K562 (cell line): ENCODE results near the gene GAA. TPM values are rescaled to one million over a fixed set of nuclear protein-coding genes. Genes with fewer than 3 reads are reported as not detected.

Experiments
- BCOR ChIP-seq: fragments of 450-650 bp; IDR thresholded peaks from 2 replicates; pipeline ENCODE4 v1.6.1; 2016
- BMI1 ChIP-seq: fragments of 150-350 bp; IDR thresholded peaks from 2 replicates; pipeline ENCODE4 v1.6.1; 2014; ENCODE audit warnings: low read length
- CBFA2T3 ChIP-seq: fragments of 450-650 bp; IDR thresholded peaks from 2 replicates; pipeline ENCODE4 v1.6.1; 2017
- HSF4 ChIP-seq: fragments of 250-450 bp; sonication (Bioruptor Pico); IDR thresholded peaks from 2 replicates; pipeline ENCODE4 v2.1.2; 2022; ENCODE audit warnings: mild to moderate bottlenecking, moderate library complexity, borderline replicate concordance
- JUND ChIP-seq, 2 experiments: IDR thresholded peaks; 2 replicates in 1 of 2; 3 replicates in 1 of 2; pipeline ENCODE4 v1.6.1; 2011; ENCODE audit warnings: borderline replicate concordance in 2 of 2, low read depth in 2 of 2, low read length in 2 of 2, improper control_type of control experiment in 1 of 2, missing biosample characterization in 1 of 2, missing genetic modification characterization in 1 of 2, missing genetic modification reagents in 1 of 2
- MIER1 ChIP-seq: fragments of 450-650 bp; IDR thresholded peaks from 2 replicates; pipeline ENCODE4 v1.6.1; 2016; ENCODE audit warnings: antibody characterized with exemption, mild to moderate bottlenecking, low read depth
- NCOA2 ChIP-seq, 2 experiments: fragments of 450-650 bp; IDR thresholded peaks; 2 replicates each; pipeline ENCODE4 v1.6.1; 2018; ENCODE audit warnings: mild to moderate bottlenecking in 2 of 2, moderate library complexity in 1 of 2; ENCODE audit not compliant: partially characterized antibody in 2 of 2
- POU5F1 ChIP-seq: fragments of 150-350 bp; IDR thresholded peaks from 2 replicates; pipeline ENCODE4 v1.6.1; 2014; ENCODE audit warnings: borderline replicate concordance, low read length, low read depth, mild to moderate bottlenecking; ENCODE audit not compliant: partially characterized antibody
- TEAD2 ChIP-seq: fragments of 450-650 bp; IDR thresholded peaks from 2 replicates; pipeline ENCODE4 v1.6.1; 2016; ENCODE audit warnings: missing genetic modification characterization, control low read depth, missing compliant biosample characterization
- TRIM24 ChIP-seq, 2 experiments: fragments of 450-650 bp; IDR thresholded peaks; 2 replicates each; pipeline ENCODE4 v1.6.1; 2016
- ZEB2 ChIP-seq: fragments of 450-650 bp; IDR thresholded peaks from 2 replicates; pipeline ENCODE4 v1.6.1; 2016
- ZNF274 ChIP-seq: IDR thresholded peaks from 2 replicates; pipeline ENCODE4 v1.6.1; 2011; ENCODE audit warnings: low read depth, mild to moderate bottlenecking, low read length, moderate library complexity, borderline replicate concordance
- polyA plus RNA-seq, 8 experiments: library from polyadenylated mRNA; depleted of rRNA in 4 of 8; stranded (reverse) in 5 of 8; unstranded in 3 of 8; fragments of >200 nt; fragmentation: Nextera tagmentation in 2 of 8; fragmentation: Illumina TruSeq in 1 of 8; extraction: Ambion mirVana in 2 of 8; extraction: Trizol in 1 of 8; gene quantifications; 2 replicates each; pipeline versions ENCODE4 v1.2.1 to v1.2.3, GENCODE V29; 2011 to 2014; ENCODE audit warnings: inconsistent platforms in 1 of 8, missing spikeins in 1 of 8
- total RNA-seq, 7 experiments: library from RNA; depleted of rRNA in 6 of 7; stranded (reverse); fragments of >200 nt in 6 of 7; fragmentation: Illumina TruSeq in 2 of 7; extraction: Trizol in 2 of 7; gene quantifications; 2 replicates each; pipeline versions ENCODE4 v1.2.1 to v1.2.3, GENCODE V29; 2011 to 2021; ENCODE audit warnings: low replicate concordance in 1 of 7
- TF ChIP-seq, protein P1 (sequence below): fragments of 450-650 bp; formaldehyde crosslinking; IDR thresholded peaks from 2 replicates; pipeline ENCODE4 v1.4.0; 2020; ENCODE audit warnings: mild to moderate bottlenecking, moderate library complexity
- TF ChIP-seq, protein P2 (sequence below): fragments of 250-450 bp; sonication (Bioruptor Pico); IDR thresholded peaks from 2 replicates; pipeline ENCODE4 v1.8.0; 2021; ENCODE audit warnings: borderline replicate concordance, mild to moderate bottlenecking, moderate library complexity; ENCODE audit not compliant: poor library complexity, severe bottlenecking
- TF ChIP-seq, protein P3 (sequence below): IDR thresholded peaks from 2 replicates; pipeline ENCODE4 v1.6.1; 2012; ENCODE audit warnings: low read depth, low read length, improper control_type of control experiment, borderline replicate concordance
- TF ChIP-seq, protein P4 (sequence below): IDR thresholded peaks from 2 replicates; pipeline ENCODE4 v1.6.1; 2011; ENCODE audit warnings: borderline replicate concordance, low read depth, mild to moderate bottlenecking, moderate library complexity, low read length; ENCODE audit not compliant: insufficient read depth, poor library complexity, severe bottlenecking
- TF ChIP-seq, protein P5 (sequence below): IDR thresholded peaks from 2 replicates; pipeline ENCODE4 v1.6.1; 2014; ENCODE audit warnings: antibody characterized with exemption
- TF ChIP-seq, protein P6 (sequence below), 2 experiments: fragments of 200-800 bp in 1 of 2; sonication (Bioruptor generic) in 1 of 2; sonication (generic) in 1 of 2; formaldehyde crosslinking in 1 of 2; IDR thresholded peaks in 1 of 2; conservative IDR thresholded peaks in 1 of 2; 2 replicates each; pipeline versions ENCODE4 v1.5.0 to v1.6.1; 2016 to 2020; ENCODE audit warnings: missing compliant biosample characterization in 1 of 2, missing genetic modification characterization in 1 of 2, missing genetic modification reagents in 1 of 2

The GAA gene
- total and polyA plus RNA-seq, 9 of the 15 experiments (the other 6 are each of a cell fraction or from before 2014, with no cell fraction given): 0.15 to 6.4 (median 1.7) TPM

DNA sequence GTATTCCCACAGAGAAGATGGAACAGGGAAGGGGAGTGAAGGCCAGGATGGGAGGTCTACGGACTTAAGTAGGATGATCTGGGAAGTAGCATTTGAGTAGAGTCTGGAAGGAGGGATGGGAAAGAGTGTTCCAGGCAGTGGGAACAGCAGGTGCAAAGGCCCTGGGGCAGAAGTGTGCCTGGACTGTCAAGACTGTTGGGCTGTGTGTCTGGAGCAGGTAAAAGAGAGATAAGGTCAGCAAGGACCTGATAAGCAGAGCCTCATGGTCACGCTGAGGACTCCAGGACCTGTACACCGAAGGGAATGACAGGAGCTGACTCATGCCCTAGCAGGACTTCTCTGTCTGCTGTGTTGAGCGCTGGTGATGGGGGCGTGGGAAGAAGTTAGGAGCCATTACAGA is 67.7 kb downstream of the GAA start (continued):
- TF ChIP-seq TRIM24 (IDR thresholded peaks at IDR 0.05) (peak in 1 of 2 experiments; percentile 40; a peak in 1 of 4 replicates), TEAD2 (tag) (no peak), BMI1 (no peak), JUND (IDR thresholded peaks at IDR 0.05; ENCODE audit: borderline replicate concordance, low read depth, low read length) (0 out of 2 replicates have a peak, but pooled peaks have one; percentile 25), JUND (tag; IDR thresholded peaks at IDR 0.05; ENCODE audit: borderline replicate concordance, low read depth, low read length) (no peak), POU5F1 (no peak), NCOA2 (IDR thresholded peaks at IDR 0.05; ENCODE audit: partially characterized antibody in 2 of 2) (no peak), CBFA2T3 (peak; percentile 70), ZEB2 (0 out of 2 replicates have a peak, but pooled peaks have one; percentile 42), HSF4 (no peak), ZNF274 (no peak), BCOR (peak; percentile 85), MIER1 (no peak)
- TF ChIP-seq, protein P1, sequence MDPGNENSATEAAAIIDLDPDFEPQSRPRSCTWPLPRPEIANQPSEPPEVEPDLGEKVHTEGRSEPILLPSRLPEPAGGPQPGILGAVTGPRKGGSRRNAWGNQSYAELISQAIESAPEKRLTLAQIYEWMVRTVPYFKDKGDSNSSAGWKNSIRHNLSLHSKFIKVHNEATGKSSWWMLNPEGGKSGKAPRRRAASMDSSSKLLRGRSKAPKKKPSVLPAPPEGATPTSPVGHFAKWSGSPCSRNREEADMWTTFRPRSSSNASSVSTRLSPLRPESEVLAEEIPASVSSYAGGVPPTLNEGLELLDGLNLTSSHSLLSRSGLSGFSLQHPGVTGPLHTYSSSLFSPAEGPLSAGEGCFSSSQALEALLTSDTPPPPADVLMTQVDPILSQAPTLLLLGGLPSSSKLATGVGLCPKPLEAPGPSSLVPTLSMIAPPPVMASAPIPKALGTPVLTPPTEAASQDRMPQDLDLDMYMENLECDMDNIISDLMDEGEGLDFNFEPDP: no peak
- TF ChIP-seq, protein P2, sequence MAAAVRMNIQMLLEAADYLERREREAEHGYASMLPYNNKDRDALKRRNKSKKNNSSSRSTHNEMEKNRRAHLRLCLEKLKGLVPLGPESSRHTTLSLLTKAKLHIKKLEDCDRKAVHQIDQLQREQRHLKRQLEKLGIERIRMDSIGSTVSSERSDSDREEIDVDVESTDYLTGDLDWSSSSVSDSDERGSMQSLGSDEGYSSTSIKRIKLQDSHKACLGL (CRISPR knock-in tag): no peak
- TF ChIP-seq, protein P3, sequence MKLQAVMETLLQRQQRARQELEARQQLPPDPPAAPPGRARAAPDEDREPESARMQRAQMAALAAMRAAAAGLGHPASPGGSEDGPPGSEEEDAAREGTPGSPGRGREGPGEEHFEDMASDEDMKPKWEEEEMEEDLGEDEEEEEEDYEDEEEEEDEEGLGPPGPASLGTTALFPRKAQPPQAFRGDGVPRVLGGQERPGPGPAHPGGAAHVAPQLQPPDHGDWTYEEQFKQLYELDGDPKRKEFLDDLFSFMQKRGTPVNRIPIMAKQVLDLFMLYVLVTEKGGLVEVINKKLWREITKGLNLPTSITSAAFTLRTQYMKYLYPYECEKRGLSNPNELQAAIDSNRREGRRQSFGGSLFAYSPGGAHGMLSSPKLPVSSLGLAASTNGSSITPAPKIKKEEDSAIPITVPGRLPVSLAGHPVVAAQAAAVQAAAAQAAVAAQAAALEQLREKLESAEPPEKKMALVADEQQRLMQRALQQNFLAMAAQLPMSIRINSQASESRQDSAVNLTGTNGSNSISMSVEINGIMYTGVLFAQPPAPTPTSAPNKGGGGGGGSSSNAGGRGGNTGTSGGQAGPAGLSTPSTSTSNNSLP: no peak
- TF ChIP-seq, protein P4, sequence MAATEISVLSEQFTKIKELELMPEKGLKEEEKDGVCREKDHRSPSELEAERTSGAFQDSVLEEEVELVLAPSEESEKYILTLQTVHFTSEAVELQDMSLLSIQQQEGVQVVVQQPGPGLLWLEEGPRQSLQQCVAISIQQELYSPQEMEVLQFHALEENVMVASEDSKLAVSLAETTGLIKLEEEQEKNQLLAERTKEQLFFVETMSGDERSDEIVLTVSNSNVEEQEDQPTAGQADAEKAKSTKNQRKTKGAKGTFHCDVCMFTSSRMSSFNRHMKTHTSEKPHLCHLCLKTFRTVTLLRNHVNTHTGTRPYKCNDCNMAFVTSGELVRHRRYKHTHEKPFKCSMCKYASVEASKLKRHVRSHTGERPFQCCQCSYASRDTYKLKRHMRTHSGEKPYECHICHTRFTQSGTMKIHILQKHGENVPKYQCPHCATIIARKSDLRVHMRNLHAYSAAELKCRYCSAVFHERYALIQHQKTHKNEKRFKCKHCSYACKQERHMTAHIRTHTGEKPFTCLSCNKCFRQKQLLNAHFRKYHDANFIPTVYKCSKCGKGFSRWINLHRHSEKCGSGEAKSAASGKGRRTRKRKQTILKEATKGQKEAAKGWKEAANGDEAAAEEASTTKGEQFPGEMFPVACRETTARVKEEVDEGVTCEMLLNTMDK: no peak
- TF ChIP-seq, protein P5, sequence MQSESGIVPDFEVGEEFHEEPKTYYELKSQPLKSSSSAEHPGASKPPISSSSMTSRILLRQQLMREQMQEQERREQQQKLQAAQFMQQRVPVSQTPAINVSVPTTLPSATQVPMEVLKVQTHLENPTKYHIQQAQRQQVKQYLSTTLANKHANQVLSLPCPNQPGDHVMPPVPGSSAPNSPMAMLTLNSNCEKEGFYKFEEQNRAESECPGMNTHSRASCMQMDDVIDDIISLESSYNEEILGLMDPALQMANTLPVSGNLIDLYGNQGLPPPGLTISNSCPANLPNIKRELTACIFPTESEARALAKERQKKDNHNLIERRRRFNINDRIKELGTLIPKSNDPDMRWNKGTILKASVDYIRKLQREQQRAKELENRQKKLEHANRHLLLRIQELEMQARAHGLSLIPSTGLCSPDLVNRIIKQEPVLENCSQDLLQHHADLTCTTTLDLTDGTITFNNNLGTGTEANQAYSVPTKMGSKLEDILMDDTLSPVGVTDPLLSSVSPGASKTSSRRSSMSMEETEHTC: no peak
- TF ChIP-seq, protein P6, sequence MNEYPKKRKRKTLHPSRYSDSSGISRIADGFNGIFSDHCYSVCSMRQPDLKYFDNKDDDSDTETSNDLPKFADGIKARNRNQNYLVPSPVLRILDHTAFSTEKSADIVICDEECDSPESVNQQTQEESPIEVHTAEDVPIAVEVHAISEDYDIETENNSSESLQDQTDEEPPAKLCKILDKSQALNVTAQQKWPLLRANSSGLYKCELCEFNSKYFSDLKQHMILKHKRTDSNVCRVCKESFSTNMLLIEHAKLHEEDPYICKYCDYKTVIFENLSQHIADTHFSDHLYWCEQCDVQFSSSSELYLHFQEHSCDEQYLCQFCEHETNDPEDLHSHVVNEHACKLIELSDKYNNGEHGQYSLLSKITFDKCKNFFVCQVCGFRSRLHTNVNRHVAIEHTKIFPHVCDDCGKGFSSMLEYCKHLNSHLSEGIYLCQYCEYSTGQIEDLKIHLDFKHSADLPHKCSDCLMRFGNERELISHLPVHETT (CRISPR knock-in tag; conservative IDR thresholded peaks at IDR 0.05 in 1 of 2, IDR thresholded peaks at IDR 0.05 in 1 of 2): no peak
